DMS53 treated with DMSO at 0.1 percent for 48 hours (cell line): Measurements from ENCODE around the gene QPRT.
A peak's percentile ranks its signal among the peaks of the same experiment; 100 is the strongest.
"Not testable (repeated sequence)": the region's sequence is repeated elsewhere in the genome, so short reads cannot be mapped to it uniquely, and the experiment has no call there.

Experiments used
- DNase-seq: peaks from one replicate; lab custom pipeline; 2025; ENCODE audit not compliant: unreplicated experiment; lab: John Stamatoyannopoulos, UW

The QPRT gene

DNA sequence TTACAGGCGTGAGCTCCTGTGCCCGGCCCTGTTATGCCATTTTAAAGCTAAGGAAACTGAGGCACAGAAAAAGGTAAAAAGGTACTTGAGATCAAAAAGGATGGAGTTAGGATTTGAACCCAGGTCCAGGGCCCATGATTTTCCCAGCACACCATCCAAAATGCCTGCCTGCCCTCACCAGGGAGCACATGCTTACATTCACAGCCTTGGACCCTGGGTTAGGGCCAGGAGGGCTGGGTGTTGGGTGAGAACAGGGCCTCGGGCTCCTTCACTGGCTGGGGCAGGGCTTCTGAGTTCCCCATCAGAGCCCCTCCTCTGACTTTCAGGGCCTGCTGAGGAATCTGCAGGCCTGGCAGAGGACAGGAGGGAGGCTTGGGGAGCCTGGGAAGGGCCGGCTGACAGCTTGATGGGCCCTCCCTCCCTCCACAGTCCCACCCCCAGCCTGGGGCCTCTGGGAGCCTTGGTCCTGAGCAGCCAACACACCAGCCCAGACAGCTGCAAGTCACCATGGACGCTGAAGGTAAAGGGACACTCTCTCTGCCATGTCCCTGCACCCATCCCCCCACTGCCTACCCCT is at the start of gene QPRT:
TSS of gene QPRT (plus strand) at position 490 of the 577 bp plus-strand sequence. CDS start at position 508, 18 bp downstream.
- peak; percentile 58 for DNase-seq

DNA sequence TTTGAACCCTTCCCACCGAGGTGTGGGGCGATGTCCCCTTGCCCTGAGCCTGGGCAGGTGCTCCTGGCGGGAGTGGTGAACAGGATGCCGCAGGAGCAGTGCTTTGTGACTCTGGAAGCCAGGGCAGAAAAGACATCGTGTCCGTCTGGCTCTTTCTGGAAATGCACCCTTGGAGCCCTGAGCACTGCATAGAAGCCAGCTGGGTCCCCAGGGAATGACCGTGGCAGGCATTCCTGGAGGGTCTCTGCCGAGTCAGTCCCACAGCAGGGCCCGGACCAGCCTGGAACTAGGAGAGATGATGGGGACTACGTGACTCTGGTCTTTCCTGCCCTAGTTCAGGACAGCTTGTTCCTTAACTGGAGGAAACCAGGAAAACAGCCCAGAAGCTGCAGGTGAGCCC is 49.7 kb upstream of the QPRT start:
- DNase-seq = not testable (repeated sequence)

DNA sequence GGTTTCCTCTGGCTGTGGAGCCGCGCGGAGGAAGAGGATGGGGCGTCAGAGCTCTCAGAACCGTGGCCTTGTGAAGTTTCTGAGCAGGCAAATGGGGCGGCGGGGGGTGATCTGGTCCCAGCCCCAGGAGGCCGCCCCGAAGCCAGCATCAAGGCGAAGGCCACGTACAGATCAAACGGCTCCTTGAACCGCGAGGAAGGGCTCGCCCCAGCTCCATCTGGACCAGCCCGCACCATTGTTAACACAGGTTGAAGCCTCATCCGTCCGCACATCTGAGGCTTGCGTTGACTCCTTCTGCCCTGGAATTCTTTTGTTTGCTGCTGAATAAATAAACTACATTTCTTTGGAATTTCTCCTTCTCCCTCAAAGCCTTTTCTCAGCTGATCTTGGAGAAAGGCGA is 47.3 kb upstream of the QPRT start:
- DNase-seq = not testable (repeated sequence)

DNA sequence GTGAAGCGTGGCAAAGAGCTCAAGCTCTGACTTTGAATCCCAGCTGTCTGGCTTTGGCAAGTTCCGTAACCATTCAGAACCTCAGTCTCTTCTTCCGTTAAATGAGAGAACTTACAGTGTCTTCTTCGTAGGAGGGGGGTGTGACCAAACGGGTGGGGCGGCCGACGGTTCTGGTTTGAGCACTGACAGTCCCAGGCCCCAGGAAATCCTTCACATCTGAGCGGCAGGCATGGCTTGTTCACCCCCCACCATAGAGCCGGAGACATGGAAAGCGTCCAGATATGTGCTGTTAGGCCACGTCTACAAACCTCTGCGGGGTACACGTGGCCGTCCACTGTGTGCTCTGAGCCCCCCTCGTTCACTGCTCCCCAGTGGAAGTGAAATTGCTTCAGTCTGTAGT is 43.1 kb upstream of the QPRT start:
- DNase-seq = not testable (repeated sequence)

DNA sequence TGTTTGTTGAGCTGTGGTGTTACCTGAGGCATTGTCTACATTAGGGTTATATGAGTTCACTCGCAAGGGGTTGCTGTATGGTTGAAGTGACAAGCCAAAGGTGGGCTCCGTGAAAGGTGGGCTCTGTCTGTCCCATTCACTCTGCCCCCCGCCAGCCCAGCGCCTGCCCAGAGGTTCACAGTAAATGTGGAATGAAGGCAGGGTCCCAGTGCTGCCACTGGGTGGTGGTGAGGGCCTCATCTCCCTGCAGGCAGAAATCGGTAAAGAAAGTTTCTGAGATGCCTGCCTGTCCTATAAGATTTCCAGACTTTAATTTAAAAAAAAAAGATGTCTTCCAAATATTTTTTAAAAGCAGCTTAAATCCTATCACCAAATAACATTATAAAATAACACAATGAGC is 42.6 kb upstream of the QPRT start:
- not testable (repeated sequence) for DNase-seq

DNA sequence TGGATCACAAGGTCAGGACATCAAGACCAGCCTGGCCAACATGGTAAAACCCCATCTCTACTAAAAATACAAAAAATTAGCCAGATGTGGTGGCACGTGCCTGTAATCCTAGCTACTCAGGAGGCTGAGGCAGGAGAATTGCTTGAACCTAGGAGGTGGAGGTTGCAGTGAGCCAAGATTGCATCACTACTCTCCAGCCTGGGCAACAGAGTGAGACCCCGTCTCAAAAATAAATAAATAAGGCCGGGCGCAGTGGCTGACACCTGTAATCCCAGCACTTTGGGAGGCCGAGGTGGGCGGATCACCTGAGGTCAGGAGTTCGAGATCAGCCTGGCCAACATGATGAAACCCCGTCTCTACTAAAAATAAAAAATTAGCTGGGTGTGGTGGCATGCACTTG is 40.2 kb upstream of the QPRT start:
- DNase-seq = not testable (repeated sequence)

DNA sequence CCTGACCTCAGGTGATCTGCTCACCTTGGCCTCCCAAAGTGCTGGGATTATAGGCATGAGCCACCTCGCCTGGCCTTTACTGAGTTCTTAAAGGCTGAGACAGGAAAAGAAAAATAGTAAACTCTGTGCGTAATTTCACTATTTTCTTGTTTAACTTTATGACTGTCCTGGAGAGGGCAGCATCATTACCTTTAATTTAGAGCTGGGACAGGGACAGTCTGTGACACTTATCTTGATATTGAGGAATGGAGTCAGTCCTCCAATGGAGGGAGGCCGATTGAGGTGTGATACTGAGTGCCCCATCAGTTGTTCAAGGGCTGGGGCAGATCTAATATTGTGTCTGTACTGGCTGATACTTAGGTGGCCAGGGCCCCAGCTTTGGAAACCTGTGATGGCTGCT is 37.4 kb upstream of the QPRT start:
- no peak for DNase-seq

DNA sequence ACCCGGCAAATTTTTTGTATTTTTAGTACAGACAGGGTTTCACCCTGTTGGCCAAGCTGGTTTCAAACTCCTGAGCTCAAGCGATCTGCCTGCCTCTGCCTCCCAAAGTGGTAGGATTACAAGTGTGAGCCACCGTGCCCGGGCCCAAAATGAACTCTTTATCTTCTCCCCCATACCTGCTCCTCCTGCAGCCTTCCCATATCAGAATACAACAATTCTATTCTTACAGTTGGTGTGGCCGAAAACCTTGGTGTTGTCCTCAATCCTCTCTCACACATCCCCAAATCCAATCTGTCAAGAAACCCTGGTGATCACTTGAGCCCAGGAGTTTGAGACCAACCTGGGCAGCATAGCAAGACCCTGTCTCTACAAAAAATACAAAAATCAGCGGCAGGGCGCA is 35.4 kb upstream of the QPRT start:
- DNase-seq = no peak

DNA sequence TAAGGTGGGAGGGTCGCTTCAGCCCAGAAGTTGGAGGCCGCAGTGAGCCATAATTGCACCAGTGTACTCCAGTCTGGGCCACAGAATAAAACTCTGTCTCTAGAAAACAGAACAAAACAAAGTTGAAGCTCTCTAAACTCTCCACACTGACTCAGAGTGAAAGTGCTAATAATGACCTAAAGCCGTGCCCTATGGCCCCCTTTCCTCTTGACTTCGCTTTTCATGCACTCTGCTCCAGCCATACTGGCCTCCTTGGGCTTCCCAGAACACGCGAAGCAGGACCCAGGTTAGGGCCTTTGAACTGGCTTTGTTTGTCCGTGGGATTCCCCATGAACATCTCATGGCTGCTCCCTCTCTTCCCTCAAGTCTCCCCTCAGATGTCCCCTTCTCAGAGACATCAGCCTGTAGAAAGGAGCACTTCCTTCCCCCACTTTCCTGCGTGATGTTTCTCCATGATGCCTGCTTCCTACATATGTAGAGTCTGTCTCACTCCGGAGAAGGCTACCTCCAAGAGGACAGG is 34.6 kb upstream of the QPRT start:
- no peak for DNase-seq

DNA sequence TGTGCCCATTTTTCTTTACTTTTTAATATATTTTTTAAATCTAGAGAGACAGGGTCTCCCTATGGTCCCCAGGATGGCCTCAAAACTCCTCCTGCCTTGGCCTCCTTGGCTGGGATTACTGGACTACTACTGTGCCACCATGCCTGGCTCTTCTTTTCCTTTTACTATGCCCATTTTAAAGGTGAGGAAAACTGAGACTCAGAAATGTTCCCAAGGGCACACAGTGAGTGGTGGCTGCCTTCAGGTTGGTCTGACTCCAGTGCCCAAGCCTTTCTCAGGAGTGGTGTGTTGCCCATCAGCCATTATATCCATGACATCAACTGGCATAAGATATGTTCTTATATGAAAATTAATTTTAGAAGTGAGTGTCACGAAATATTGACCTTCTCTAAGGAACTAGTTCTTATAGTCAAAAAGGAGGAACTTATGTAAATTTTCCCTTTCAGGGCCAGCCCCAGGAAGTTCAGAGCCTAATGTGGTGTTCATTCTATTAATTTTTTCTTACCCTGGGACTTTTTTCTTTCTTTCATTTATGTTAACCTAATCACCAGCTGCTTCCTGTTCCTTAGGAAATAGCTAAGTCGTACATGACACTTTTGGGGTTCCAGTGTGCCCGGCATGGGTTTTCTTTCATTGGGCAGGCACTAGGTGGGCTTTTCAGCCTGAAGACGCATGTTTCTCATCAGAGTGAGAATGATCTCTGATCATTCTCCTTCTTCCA is 33.8 kb upstream of the QPRT start:
- DNase-seq = no peak

DNA sequence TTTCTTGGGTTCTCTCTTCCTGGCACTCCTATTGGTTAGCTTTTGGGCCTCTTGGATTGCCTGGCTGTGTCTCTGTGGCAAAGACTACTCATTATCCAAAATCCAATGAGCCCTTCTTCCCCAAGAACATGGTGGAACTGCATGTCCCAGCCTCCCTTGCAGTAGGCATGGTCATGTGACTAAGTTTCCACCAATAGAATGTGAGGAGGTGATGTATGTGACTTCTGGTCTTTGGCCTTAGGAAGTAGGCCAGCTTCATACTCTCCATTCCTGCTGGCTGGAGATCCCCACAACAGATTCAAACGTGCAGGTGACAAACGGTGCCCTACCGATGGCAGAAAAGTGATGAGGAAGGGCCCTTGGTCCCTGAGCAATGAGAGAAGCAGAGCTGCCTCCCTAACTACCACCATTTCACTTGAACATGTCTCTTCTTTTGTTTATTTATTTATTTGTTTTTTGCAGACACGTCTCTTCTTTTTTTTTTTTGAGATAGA is 33.2 kb upstream of the QPRT start:
- no peak for DNase-seq

DNA sequence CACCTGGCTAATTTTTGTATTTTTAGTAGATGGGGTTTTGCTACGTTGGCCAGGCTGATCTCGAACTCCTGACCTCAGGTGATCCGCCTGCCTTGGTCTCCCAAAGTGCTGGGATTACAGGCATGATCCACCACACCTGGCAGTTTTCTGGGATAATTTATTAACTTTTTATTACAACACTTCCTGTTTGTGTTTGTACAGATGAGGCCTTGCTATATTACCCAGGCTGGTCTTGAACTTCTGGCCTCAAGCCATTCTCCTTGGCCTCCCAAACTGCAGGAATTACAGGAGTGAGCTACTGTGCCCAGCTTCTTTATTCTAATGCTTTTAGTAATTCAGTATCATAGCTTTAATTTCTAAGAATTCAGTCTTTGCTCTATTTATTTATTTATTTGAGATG is 32.0 kb upstream of the QPRT start:
- no peak for DNase-seq

DNA sequence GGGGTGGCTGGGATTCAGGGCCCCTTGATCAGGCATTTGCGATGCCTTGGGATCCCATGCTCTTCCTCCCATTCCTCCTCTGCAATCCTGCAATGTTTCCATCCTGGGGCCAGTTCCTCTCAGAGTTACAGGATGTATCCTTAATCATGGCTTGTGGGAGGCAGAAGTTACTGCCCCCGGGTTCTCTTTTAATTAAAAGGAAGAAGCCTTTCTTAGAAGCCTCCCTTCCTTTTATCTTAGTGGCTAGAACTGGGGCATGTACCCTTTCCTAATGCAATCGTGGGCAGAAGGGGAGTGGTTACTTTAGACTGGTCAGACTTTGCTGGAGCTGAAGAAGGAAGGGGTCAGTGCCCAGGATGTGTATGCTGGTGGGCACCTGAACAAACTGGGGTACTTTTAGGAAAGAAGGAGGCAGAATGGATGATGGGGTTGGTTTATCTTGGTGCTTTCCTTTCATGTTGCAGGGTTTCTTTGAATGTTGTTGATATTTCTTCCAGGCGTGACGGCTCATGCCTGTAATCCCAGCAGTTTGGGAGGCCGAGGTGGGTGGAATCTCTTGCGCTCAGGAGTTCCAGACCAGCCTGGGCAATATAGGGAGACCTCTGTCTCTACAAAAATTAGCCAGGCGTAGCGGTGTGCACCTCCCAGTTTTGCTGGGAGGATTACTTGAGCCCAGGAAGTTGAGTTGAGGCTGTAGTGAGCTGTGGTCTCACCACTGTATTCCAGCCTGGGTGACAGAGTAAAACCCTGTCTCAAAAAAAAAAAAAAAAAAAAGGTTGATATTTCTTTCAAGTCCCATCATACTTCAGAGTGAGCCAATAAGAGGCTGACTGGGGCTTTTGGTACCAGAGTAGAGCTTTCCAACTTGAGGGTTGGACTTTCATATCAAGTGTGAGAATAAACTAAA is 29.1 kb upstream of the QPRT start:
- no peak for DNase-seq

DNA sequence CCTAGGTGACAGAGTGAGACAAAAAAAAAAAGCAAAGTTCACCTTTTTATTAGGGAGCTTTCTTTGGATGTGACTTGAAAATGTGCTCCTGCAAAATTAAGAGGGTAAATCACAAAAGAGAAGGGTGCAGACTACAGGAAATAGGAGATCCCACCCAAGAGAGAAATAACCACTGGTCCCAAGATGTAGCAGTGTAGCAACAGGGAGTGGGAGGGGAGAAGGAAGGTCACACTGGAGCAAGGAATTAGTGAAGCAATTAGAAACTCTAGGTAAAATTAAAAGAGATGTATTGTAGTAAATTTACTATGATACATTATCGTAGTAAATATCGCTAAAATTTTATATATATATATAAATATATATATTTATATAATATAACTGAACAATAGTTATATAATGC is 28.2 kb upstream of the QPRT start:
- DNase-seq = no peak

DNA sequence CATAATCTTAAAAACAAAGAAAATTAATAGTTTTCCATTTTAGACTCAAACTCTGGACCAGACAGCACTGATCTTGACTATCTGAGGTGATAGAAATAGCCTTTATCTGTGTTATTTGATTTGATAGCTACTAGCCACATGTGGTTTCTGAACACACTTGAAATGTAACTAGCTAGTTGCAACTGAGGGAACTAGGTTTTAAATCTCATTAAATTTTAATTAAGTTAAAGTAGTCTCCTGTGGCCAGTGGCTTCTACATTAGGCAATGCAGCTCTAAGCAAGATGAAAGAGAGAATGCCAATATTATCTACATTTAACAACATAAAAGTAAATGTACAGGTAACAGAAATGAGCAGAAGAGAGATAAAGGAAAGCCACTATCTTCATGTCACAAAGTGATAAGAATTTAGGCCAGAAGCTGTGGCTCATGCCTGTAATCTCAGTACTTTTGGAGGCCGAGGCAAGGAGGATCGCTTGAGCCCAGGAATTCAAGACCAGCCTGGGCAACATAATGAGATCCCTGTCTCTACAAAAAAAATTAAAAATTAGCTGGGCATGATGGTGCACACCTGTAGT is 27.1 kb upstream of the QPRT start:
- no peak for DNase-seq

DNA sequence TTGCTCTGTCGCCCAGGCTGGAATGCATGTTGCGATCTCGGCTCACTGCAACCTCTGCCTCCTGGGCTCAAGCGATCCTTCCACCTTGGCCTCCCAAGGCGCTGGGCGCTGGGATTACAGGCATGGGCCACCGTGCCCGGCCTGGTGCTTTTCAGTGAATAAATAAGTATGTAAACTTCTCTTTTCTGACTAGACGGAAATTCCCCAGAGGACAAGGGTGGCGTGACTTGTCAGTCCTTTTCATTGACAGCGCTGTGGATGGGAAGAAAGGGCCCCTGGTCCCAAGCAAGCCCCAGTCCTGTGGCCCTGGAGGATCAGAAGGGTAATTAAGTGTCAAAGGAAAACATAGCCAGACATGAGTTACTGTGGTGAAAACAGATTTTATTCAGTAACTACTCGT is 25.5 kb upstream of the QPRT start:
- no peak for DNase-seq

DNA sequence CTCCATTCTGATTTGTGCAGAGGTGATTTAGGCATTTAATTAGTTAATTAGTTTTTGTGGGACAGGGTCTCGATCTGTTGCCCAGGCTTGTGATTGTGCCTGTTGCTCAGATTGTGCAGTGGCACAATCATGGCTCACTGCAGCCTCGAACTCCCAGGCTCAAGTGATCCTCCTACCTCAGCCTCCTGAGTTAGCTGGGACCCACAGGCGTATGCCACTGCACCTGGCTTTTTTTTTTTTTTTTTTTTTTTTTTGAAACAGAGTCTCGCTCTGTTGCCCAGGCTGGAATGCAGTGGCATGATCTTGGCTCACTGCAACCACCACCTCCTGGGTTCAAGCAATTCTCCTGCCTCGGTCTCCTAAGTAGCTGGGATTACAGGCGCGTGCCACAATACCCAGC is 25.1 kb upstream of the QPRT start:
- not testable (repeated sequence) for DNase-seq

DNA sequence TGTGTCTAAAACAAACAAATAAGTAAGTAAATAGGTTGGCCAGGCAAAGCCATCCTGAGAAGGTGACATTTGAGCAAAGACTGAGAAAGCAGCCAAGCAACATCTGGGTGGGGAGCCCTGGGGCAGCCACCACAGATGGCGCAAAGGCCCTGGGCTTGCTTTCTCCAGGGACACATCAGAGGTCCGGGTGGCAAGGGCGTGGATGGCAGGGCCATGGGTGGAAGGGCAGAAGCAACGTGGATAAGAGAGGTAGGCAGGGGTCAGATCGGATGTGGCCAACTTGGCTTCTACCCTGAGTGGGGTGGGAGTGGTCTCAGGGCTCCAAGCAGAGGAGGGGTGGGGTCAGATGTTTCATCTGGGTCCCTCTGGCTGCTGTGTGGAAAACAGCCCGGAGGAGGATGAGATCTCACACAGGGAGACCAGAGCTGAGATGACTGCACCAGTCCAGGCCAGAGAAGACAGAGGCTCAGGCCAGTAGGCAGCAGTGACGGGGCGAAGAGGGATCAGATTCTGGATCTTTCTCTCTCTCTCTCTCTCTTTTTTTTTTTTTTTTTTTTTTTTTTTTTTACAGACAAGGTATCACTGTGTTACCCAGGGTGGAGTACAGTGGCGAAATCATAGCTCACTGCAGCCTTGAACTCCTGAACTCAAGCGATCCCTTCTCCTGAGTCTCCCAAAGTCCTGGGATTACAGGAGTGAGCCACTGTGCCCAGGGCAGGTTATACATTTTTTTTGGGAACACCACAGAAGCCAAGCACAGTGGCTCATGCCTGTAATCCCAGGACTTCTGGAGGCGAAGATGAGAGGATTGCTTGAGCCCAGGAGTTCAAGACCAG is 22.1 kb upstream of the QPRT start:
- DNase-seq = no peak

DNA sequence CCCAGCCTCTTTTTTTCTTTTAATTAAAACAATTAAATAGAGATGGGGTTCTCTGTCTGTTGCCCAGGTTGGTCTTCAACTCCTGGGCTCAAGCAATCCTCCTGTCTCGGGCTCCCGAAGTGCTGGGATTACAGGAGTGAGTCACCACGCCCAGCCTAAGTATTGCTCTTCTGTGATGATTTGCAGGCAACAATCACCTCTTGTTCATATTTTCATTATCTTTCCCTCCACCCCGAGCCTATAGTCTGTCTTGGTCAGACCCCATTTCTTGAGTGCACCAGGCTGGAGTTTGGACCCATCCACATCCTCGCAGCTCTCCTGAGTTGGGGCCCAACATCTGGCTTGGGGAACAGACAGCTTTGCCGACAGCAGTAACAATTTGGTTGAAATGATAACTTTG is 20.3 kb upstream of the QPRT start:
- DNase-seq = no peak

DNA sequence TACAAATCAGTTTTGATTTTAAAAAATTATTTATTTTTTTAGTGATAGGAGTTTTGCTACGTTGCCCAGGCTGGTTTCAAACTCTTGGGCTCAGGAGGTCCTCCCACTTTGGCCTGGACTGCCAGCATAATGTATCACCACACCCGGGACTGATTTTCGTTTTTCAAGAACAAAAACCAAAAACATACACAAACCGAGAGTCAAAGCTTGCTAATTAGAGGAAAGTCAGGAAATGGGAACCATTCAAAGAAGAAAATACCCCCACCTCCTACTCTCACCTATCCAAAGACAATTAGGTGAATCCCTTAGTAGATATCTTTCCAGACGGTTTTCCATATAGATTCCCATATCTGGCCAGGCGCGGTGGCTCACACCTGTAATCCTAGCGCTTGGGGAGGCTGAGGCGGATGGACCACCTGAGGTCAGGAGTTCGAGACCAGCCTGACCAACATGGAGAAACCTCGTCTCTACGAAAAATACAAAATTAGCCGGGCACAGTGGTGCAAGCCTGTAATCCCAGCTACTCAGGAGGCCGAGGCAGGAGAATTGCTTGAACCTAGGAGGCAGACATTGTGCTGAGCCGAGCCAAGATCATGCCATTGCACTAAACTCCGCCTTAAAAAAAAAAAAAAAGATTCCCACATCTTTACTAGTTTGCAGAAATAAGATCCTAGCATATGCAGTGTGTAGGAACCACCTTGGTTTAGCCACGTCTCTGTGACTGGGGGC is 16.8 kb upstream of the QPRT start:
- no peak for DNase-seq
